ENCODE data around the gene STARD5. TPM values are rescaled to one million over a fixed set of nuclear protein-coding genes. Genes with fewer than 3 reads are reported as not detected.

STARD5 gene
- polyA plus RNA-seq, 1 donor from 2014 or later, result 8.4 TPM

GRCh38 chr15:81311752-81312464 is 12.0 kb downstream of the STARD5 start:
- Mint-ChIP-seq H3K27ac (peak overlapping the region; percentile 55 to 97 (median 90)), H3K27me3 (no peaks in the 10 kb centered on the region), H3K9me3 (no peaks in the 10 kb centered on the region), H3K36me3 (peaks cover 15% of the 10 kb centered on the region), H3K4me3 (peak overlapping the region; percentile 13 to 69 (median 42)), H3K4me1 (peaks cover 37 to 66% (median 54%) of the 10 kb centered on the region in 3 donors)

- Mint-ChIP-seq H3K9me3 (no peaks in the 10 kb centered on the region), H3K4me1 (peaks cover 24 to 63% (median 48%) of the 10 kb centered on the region in 3 donors), H3K4me3 (peak overlapping the region in 1 of 4 donors; percentile 28), H3K27me3 (no peaks in the 10 kb centered on the region), H3K27ac (peak overlapping the region; percentile 55 to 97 (median 90)), H3K36me3 (peaks cover 17% of the 10 kb centered on the region)
These were observed 13.5 kb downstream of the STARD5 start for GRCh38 chr15:81310480-81310879.

GRCh38 chr15:81309647-81310450 is 14.1 kb downstream of the STARD5 start:
- H3K4me3 Mint-ChIP-seq, result peak overlapping the region in 3 of 4 donors; percentile 9 to 28 (median 22)

DNA sequence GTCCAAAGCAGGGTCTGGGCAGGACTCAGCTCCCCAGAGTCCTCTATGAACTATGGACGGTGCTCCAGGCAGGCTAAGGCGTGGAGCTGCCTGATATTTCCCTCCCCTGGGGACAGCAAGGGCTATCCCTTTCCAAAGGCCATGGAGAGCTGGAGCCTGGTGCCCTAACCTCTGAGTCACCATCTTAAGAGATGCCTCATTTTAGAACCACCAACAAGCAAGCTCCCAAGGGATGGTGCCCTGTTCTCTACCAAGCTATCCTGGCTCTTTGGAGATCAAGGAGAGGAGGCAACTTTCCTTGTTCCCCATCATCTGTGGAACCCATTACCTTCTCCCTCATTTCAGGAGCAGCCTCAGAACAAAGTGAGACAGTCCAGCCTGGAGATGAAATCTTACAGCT is 15.7 kb downstream of the STARD5 start:
- H3K4me1 Mint-ChIP-seq, result peaks cover 30 to 66% (median 54%) of the 10 kb centered on the region in 3 donors
- H3K27me3 Mint-ChIP-seq, result no peaks in the 10 kb centered on the region
- no peak overlapping the region for H3K4me3 Mint-ChIP-seq
- H3K9me3 Mint-ChIP-seq, result no peaks in the 10 kb centered on the region
- H3K36me3 Mint-ChIP-seq, result peaks cover 28% of the 10 kb centered on the region
- peak overlapping the region in 1 of 3 donors; percentile 76 for H3K27ac Mint-ChIP-seq

More at GRCh38 chr15:81309647-81310450, 14.1 kb downstream of the STARD5 start:
- Mint-ChIP-seq H3K9me3 (no peaks in the 10 kb centered on the region), H3K36me3 (peaks cover 17% of the 10 kb centered on the region), H3K4me1 (peaks cover 24 to 58% (median 45%) of the 10 kb centered on the region in 3 donors), H3K27me3 (no peaks in the 10 kb centered on the region), H3K27ac (peak overlapping the region; percentile 55 to 90 (median 64))

DNA sequence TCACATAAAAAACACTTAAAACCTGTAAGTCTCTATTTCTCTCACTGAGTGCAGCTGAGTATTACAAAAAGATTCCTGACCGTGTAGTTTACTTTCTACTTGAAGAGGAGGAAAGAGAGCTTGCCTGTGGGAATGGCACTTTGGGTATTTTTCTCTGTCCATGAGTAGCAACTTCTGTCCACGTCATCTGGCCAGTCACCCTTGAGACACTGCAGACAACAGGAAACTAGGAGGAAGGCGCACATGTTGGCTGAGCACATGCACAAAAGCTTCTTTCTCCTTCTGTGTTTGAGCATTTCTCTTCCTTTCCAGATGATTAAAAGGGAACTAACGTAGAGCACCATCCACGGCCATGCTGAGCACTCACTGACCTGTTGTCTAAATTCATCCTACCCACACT is 19.7 kb downstream of the STARD5 start:
- Mint-ChIP-seq H3K4me3 (peak overlapping the region; percentile 82 to 100 (median 94)), H3K9me3 (no peaks in the 10 kb centered on the region), H3K27me3 (peaks cover 2% of the 10 kb centered on the region), H3K4me1 (peaks cover 33 to 59% (median 45%) of the 10 kb centered on the region in 3 donors), H3K36me3 (peaks cover 44% of the 10 kb centered on the region), H3K27ac (peak overlapping the region; percentile 96 to 98 (median 98))

GRCh38 chr15:81303244-81304225 is 20.4 kb downstream of the STARD5 start:
- H3K36me3 Mint-ChIP-seq, result peaks cover 41% of the 10 kb centered on the region
- H3K27me3 Mint-ChIP-seq, result peaks cover 2% of the 10 kb centered on the region
- peak overlapping the region; percentile 96 to 100 (median 100) for H3K4me3 Mint-ChIP-seq
- peaks cover 31 to 59% (median 45%) of the 10 kb centered on the region in 3 donors for H3K4me1 Mint-ChIP-seq
- H3K9me3 Mint-ChIP-seq, result no peaks in the 10 kb centered on the region
- peak overlapping the region; percentile 96 to 98 (median 98) for H3K27ac Mint-ChIP-seq

DNA sequence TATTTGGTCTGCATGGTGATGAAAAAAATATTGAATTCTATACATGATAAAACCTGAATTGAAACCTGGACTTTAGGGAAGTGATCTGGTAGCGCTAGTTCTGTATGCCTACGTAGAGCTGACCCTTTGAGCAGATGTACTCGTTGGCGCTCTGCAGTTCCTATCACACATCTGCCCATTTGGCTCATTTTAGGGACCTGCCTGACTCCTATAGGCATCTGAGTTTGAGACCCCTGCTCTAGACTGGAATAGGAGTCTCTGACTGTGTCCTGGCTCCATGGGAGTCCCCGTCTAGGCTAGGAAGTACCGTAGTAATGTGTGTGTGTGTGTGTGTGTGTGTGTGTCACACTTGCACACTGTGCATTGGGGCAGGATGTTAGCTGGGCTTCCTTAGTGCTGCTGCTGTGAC is 21.2 kb downstream of the STARD5 start:
- H3K4me3 Mint-ChIP-seq, result peak overlapping the region; percentile 96 to 100 (median 100)
- peaks cover 31 to 57% (median 45%) of the 10 kb centered on the region in 3 donors for H3K4me1 Mint-ChIP-seq
- peaks cover 38% of the 10 kb centered on the region for H3K36me3 Mint-ChIP-seq
- H3K27me3 Mint-ChIP-seq, result peaks cover 2% of the 10 kb centered on the region
- H3K9me3 Mint-ChIP-seq, result no peaks in the 10 kb centered on the region
- peak overlapping the region; percentile 96 to 98 (median 98) for H3K27ac Mint-ChIP-seq

GRCh38 chr15:81301815-81302399 is 22.0 kb downstream of the STARD5 start:
- peak overlapping the region; percentile 96 to 100 (median 100) for H3K4me3 Mint-ChIP-seq
- H3K9me3 Mint-ChIP-seq, result no peaks in the 10 kb centered on the region
- peaks cover 2% of the 10 kb centered on the region for H3K27me3 Mint-ChIP-seq
- H3K4me1 Mint-ChIP-seq, result peaks cover 32 to 56% (median 45%) of the 10 kb centered on the region in 3 donors
- H3K36me3 Mint-ChIP-seq, result peaks cover 43% of the 10 kb centered on the region
- peak overlapping the region; percentile 96 to 98 (median 98) for H3K27ac Mint-ChIP-seq

DNA sequence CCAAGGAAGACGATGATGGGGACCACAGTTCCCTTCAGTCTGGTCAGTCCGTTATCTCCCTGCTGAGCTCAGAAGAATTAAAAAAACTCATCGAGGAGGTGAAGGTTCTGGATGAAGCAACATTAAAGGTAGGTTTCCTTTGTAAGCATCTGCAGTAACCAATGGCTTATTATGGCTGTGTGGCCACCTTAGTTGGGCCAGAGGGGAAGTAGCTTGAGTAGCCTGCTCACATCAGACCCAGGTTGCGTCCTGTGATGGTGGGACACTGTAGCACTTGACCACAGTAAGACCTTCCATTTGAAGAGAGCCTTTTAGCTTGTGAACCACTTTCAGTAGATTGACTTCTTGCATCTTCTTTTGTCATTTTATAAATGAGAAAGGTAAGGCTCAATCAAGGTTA is 22.6 kb downstream of the STARD5 start:
- H3K36me3 Mint-ChIP-seq, result peaks cover 42% of the 10 kb centered on the region
- peak overlapping the region; percentile 96 to 100 (median 100) for H3K4me3 Mint-ChIP-seq
- H3K4me1 Mint-ChIP-seq, result peaks cover 37 to 57% (median 49%) of the 10 kb centered on the region in 3 donors
- H3K9me3 Mint-ChIP-seq, result no peaks in the 10 kb centered on the region
- peak overlapping the region; percentile 96 to 98 (median 98) for H3K27ac Mint-ChIP-seq
- peaks cover 2% of the 10 kb centered on the region for H3K27me3 Mint-ChIP-seq

DNA sequence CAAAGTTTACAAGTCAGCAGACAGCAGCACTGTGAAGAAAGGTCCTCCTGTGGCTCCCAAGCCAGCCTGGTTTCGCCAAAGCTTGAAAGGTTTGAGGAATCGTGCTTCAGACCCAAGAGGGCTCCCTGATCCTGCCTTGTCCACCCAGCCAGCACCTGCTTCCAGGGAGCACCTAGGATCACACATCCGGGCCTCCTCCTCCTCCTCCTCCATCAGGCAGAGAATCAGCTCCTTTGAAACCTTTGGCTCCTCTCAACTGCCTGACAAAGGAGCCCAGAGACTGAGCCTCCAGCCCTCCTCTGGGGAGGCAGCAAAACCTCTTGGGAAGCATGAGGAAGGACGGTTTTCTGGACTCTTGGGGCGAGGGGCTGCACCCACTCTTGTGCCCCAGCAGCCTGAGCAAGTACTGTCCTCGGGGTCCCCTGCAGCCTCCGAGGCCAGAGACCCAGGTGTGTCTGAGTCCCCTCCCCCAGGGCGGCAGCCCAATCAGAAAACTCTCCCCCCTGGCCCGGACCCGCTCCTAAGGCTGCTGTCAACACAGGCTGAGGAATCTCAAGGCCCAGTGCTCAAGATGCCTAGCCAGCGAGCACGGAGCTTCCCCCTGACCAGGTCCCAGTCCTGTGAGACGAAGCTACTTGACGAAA is 24.2 kb downstream of the STARD5 start:
- Mint-ChIP-seq H3K4me1 (peaks cover 41 to 66% (median 55%) of the 10 kb centered on the region in 3 donors), H3K36me3 (peaks cover 40% of the 10 kb centered on the region), H3K27me3 (peaks cover 2% of the 10 kb centered on the region), H3K4me3 (peak overlapping the region; percentile 96 to 100 (median 100)), H3K27ac (peak overlapping the region; percentile 96 to 99 (median 98)), H3K9me3 (no peaks in the 10 kb centered on the region)

GRCh38 chr15:81299156-81299555 is 24.8 kb downstream of the STARD5 start:
- Mint-ChIP-seq H3K9me3 (no peaks in the 10 kb centered on the region), H3K4me3 (peak overlapping the region; percentile 96 to 100 (median 100)), H3K4me1 (peaks cover 38 to 65% (median 53%) of the 10 kb centered on the region in 3 donors), H3K36me3 (peaks cover 34% of the 10 kb centered on the region), H3K27me3 (peaks cover 2% of the 10 kb centered on the region), H3K27ac (peak overlapping the region; percentile 96 to 99 (median 98))

DNA sequence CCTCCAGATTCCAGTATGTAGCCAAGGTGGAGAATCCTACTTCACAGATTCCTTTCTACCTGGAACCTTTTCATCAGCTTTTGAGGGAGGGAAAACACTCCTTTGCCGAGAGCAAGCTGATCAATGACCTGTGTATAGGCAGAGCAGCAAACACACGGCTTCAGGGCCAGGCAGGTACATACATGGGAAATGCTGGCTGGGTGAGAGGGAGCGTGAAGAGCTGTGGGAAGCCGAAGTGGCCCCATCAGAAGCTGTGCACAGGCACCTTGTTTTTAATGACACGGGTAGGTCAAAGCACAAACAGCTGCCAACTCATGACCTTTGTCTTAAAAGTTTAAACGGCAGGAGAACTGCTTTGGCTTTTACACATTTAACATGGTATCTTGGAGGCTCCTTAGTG is 25.3 kb downstream of the STARD5 start:
- no peaks in the 10 kb centered on the region for H3K9me3 Mint-ChIP-seq
- H3K36me3 Mint-ChIP-seq, result peaks cover 30% of the 10 kb centered on the region
- peak overlapping the region; percentile 96 to 99 (median 98) for H3K27ac Mint-ChIP-seq
- peaks cover 2% of the 10 kb centered on the region for H3K27me3 Mint-ChIP-seq
- H3K4me1 Mint-ChIP-seq, result peaks cover 38 to 63% (median 48%) of the 10 kb centered on the region in 3 donors
- peak overlapping the region; percentile 96 to 100 (median 100) for H3K4me3 Mint-ChIP-seq

Data from IgD-negative memory B cell (primary cell).